ENCODE data around the gene KLHDC9.

KLHDC9 gene

GRCh38 chr1:161083748-161084596 is 14.2 kb upstream of the KLHDC9 start:
- Histone ChIP-seq H2BK120ac (ENCODE audit: low read depth, low read length) (no peak overlapping the region), H2AK5ac (ENCODE audit: low read length) (peak overlapping the region; percentile 17), H3K56ac (ENCODE audit: low read length) (no peak overlapping the region), H3K4me3 (ENCODE audit: low read length) (no peak overlapping the region), H3K79me2 (ENCODE audit: control insufficient read depth, insufficient read depth, low read length) (no peaks in the 10 kb centered on the region), H2BK5ac (ENCODE audit: low read length) (no peak overlapping the region), H3K36me3 (ENCODE audit: control insufficient read depth, insufficient read depth, low read length) (no peaks in the 10 kb centered on the region), H3K4me2 (ENCODE audit: low read length) (no peak overlapping the region), H3K23ac (ENCODE audit: low read length) (no peak overlapping the region), H3K18ac (ENCODE audit: low read length) (no peak overlapping the region), H4K5ac (ENCODE audit: low read length) (no peak overlapping the region), H3K79me1 (ENCODE audit: low read length) (no peaks in the 10 kb centered on the region), H3K27ac (ENCODE audit: low read depth, low read length) (no peak overlapping the region), H4K8ac (ENCODE audit: low read depth, low read length) (no peak overlapping the region), H2BK15ac (replicated peaks; ENCODE audit: low read depth) (no peak overlapping the region), H3K4me1 (ENCODE audit: control insufficient read depth, low read depth, low read length) (peaks cover 8% of the 10 kb centered on the region), H3K4ac (ENCODE audit: low read depth, low read length) (no peak overlapping the region), H3K9ac (ENCODE audit: low read length) (no peak overlapping the region), H3K27me3 (ENCODE audit: insufficient read depth, low read length, poor library complexity) (no peaks in the 10 kb centered on the region)
- peak; percentile 50 for DNase-seq
- WGBS (ENCODE audit: extremely low coverage, insufficient coverage, low lambda C conversion rate), result no CpG with 5 or more reads among the region's 10 CpGs

- no peaks in the 10 kb centered on the region for H3K79me1 ChIP-seq (ENCODE audit: low read length)
- H3K79me2 ChIP-seq (ENCODE audit: control insufficient read depth, insufficient read depth, low read length), result no peaks in the 10 kb centered on the region
- H4K8ac ChIP-seq (ENCODE audit: low read depth, low read length), result no peak overlapping the region
- no peak overlapping the region for H2BK120ac ChIP-seq (ENCODE audit: low read depth, low read length)
- no peak overlapping the region for H3K23ac ChIP-seq (ENCODE audit: low read length)
- no peak overlapping the region for H2BK15ac ChIP-seq (replicated peaks; ENCODE audit: low read depth)
- peaks cover 8% of the 10 kb centered on the region for H3K4me1 ChIP-seq (ENCODE audit: control insufficient read depth, low read depth, low read length)
- no peak overlapping the region for H2BK5ac ChIP-seq (ENCODE audit: low read length)
- no peaks in the 10 kb centered on the region for H3K27me3 ChIP-seq (ENCODE audit: insufficient read depth, low read length, poor library complexity)
- H3K18ac ChIP-seq (ENCODE audit: low read length), result no peak overlapping the region
- no peaks in the 10 kb centered on the region for H3K36me3 ChIP-seq (ENCODE audit: control insufficient read depth, insufficient read depth, low read length)
- H3K27ac ChIP-seq (ENCODE audit: low read depth, low read length), result peak overlapping the region; percentile 50
- no peak overlapping the region for H3K4ac ChIP-seq (ENCODE audit: low read depth, low read length)
- peak overlapping the region; percentile 62 for H3K56ac ChIP-seq (ENCODE audit: low read length)
- no peak overlapping the region for H3K4me3 ChIP-seq (ENCODE audit: low read length)
- H4K5ac ChIP-seq (ENCODE audit: low read length), result no peak overlapping the region
- no peak for DNase-seq
- H3K4me2 ChIP-seq (ENCODE audit: low read length), result no peak overlapping the region
- H3K9ac ChIP-seq (ENCODE audit: low read length), result no peak overlapping the region
- WGBS (ENCODE audit: extremely low coverage, insufficient coverage, low lambda C conversion rate), result no CpG with 5 or more reads among the region's 1 CpG
- H2AK5ac ChIP-seq (ENCODE audit: low read length), result no peak overlapping the region
These were observed 13.6 kb upstream of the KLHDC9 start for GRCh38 chr1:161084597-161084988.

GRCh38 chr1:161085165-161085564 is 13.0 kb upstream of the KLHDC9 start:
- H3K27me3 ChIP-seq (ENCODE audit: insufficient read depth, low read length, poor library complexity), result no peaks in the 10 kb centered on the region
- no peak overlapping the region for H3K4me2 ChIP-seq (ENCODE audit: low read length)
- H2BK120ac ChIP-seq (ENCODE audit: low read depth, low read length), result no peak overlapping the region
- no peak overlapping the region for H4K5ac ChIP-seq (ENCODE audit: low read length)
- H3K9ac ChIP-seq (ENCODE audit: low read length), result no peak overlapping the region
- no peak overlapping the region for H2BK5ac ChIP-seq (ENCODE audit: low read length)
- H3K23ac ChIP-seq (ENCODE audit: low read length), result no peak overlapping the region
- no peak overlapping the region for H3K4me3 ChIP-seq (ENCODE audit: low read length)
- H3K56ac ChIP-seq (ENCODE audit: low read length), result peak overlapping the region; percentile 65
- no peaks in the 10 kb centered on the region for H3K36me3 ChIP-seq (ENCODE audit: control insufficient read depth, insufficient read depth, low read length)
- H2BK15ac ChIP-seq (replicated peaks; ENCODE audit: low read depth), result no peak overlapping the region
- H4K8ac ChIP-seq (ENCODE audit: low read depth, low read length), result no peak overlapping the region
- H3K18ac ChIP-seq (ENCODE audit: low read length), result no peak overlapping the region
- DNase-seq, result peak; percentile 64
- WGBS (ENCODE audit: extremely low coverage, insufficient coverage, low lambda C conversion rate), result no CpG with 5 or more reads among the region's 2 CpGs
- H3K4me1 ChIP-seq (ENCODE audit: control insufficient read depth, low read depth, low read length), result peaks cover 8% of the 10 kb centered on the region
- no peak overlapping the region for H3K4ac ChIP-seq (ENCODE audit: low read depth, low read length)
- H3K79me1 ChIP-seq (ENCODE audit: low read length), result no peaks in the 10 kb centered on the region
- no peaks in the 10 kb centered on the region for H3K79me2 ChIP-seq (ENCODE audit: control insufficient read depth, insufficient read depth, low read length)
- no peak overlapping the region for H3K27ac ChIP-seq (ENCODE audit: low read depth, low read length)
- H2AK5ac ChIP-seq (ENCODE audit: low read length), result no peak overlapping the region

GRCh38 chr1:161086457-161086856 is 11.7 kb upstream of the KLHDC9 start:
- Histone ChIP-seq H3K4me3 (ENCODE audit: low read length) (no peak overlapping the region), H3K23ac (ENCODE audit: low read length) (no peak overlapping the region), H2BK120ac (ENCODE audit: low read depth, low read length) (no peak overlapping the region), H3K56ac (ENCODE audit: low read length) (peak overlapping the region; percentile 27), H3K4ac (ENCODE audit: low read depth, low read length) (no peak overlapping the region), H3K4me2 (ENCODE audit: low read length) (no peak overlapping the region), H4K5ac (ENCODE audit: low read length) (no peak overlapping the region), H3K9ac (ENCODE audit: low read length) (no peak overlapping the region), H4K8ac (ENCODE audit: low read depth, low read length) (no peak overlapping the region), H3K79me1 (ENCODE audit: low read length) (no peaks in the 10 kb centered on the region), H3K27ac (ENCODE audit: low read depth, low read length) (no peak overlapping the region), H3K18ac (ENCODE audit: low read length) (no peak overlapping the region), H3K4me1 (ENCODE audit: control insufficient read depth, low read depth, low read length) (peaks cover 8% of the 10 kb centered on the region), H3K36me3 (ENCODE audit: control insufficient read depth, insufficient read depth, low read length) (no peaks in the 10 kb centered on the region), H2BK15ac (replicated peaks; ENCODE audit: low read depth) (no peak overlapping the region), H3K27me3 (ENCODE audit: insufficient read depth, low read length, poor library complexity) (no peaks in the 10 kb centered on the region), H2AK5ac (ENCODE audit: low read length) (peak overlapping the region; percentile 46), H3K79me2 (ENCODE audit: control insufficient read depth, insufficient read depth, low read length) (no peaks in the 10 kb centered on the region), H2BK5ac (ENCODE audit: low read length) (no peak overlapping the region)
- DNase-seq, result peak; percentile 43
- no CpG with 5 or more reads among the region's 4 CpGs for WGBS (ENCODE audit: extremely low coverage, insufficient coverage, low lambda C conversion rate)

- Histone ChIP-seq H3K9ac (ENCODE audit: low read length) (no peak overlapping the region), H2BK120ac (ENCODE audit: low read depth, low read length) (no peak overlapping the region), H3K4me3 (ENCODE audit: low read length) (no peak overlapping the region), H4K5ac (ENCODE audit: low read length) (no peak overlapping the region), H3K18ac (ENCODE audit: low read length) (no peak overlapping the region), H3K36me3 (ENCODE audit: control insufficient read depth, insufficient read depth, low read length) (no peaks in the 10 kb centered on the region), H3K27ac (ENCODE audit: low read depth, low read length) (no peak overlapping the region), H2BK5ac (ENCODE audit: low read length) (no peak overlapping the region), H3K4ac (ENCODE audit: low read depth, low read length) (no peak overlapping the region), H4K8ac (ENCODE audit: low read depth, low read length) (no peak overlapping the region), H3K4me2 (ENCODE audit: low read length) (no peak overlapping the region), H2BK15ac (replicated peaks; ENCODE audit: low read depth) (no peak overlapping the region), H3K56ac (ENCODE audit: low read length) (peak overlapping the region; percentile 9), H3K23ac (ENCODE audit: low read length) (no peak overlapping the region), H3K4me1 (ENCODE audit: control insufficient read depth, low read depth, low read length) (peaks cover 6% of the 10 kb centered on the region), H3K27me3 (ENCODE audit: insufficient read depth, low read length, poor library complexity) (no peaks in the 10 kb centered on the region), H3K79me2 (ENCODE audit: control insufficient read depth, insufficient read depth, low read length) (no peaks in the 10 kb centered on the region), H2AK5ac (ENCODE audit: low read length) (no peak overlapping the region), H3K79me1 (ENCODE audit: low read length) (no peaks in the 10 kb centered on the region)
- WGBS (ENCODE audit: extremely low coverage, insufficient coverage, low lambda C conversion rate), result no CpG with 5 or more reads among the region's 3 CpGs
- no peak for DNase-seq
These were observed 9.5 kb upstream of the KLHDC9 start for GRCh38 chr1:161088587-161089110.
